HG03520 (cell line): ENCODE data around the gene STX1B.
A peak's percentile ranks its signal among the peaks of the same experiment; 100 is the strongest.
"Not testable (repeated sequence)": the region's sequence is repeated elsewhere in the genome, so short reads cannot be mapped to it uniquely, and the experiment has no call there.

Experiments used
- ATAC-seq: cut with Tn5 transposase; IDR thresholded peaks from one replicate; pipeline ENCODE4 v1.9.1; 2021; ENCODE audit warnings: mild to moderate bottlenecking, moderate library complexity; ENCODE audit not compliant: unreplicated experiment

Gene STX1B

GRCh38 chr16:31010585-31011325 lies at the start of gene STX1B:
Gene STX1B, minus strand, starts transcription at chr16:31010638. Its CDS starts 242 bp downstream, at chr16:31010396.
- ATAC-seq: no peak

GRCh38 chr16:31055613-31056012 lies 45.2 kb upstream of the STX1B start:
- no peak for ATAC-seq

DNA sequence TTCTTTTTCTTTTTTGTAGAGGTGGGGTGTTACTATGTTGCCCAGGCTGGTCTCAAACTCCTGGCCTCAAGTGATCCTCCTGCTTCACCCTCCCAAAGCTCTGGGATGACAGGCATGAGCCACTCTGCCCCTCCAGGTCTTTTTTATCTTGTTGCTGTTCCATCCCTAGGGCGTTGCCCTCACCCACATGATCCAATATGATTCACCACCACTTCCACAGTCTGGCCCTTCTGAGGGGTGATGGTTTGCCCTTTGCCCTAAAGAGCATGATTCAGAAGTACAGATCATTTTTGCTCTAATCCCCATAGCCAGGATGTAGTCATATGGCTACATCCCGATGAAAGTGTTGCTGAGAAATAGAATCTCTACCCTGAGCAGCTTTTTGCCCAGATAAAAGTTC lies 41.7 kb upstream of the STX1B start:
- no peak for ATAC-seq

- no peak for ATAC-seq
These were observed 40.0 kb upstream of the STX1B start for GRCh38 chr16:31050280-31051030.

DNA sequence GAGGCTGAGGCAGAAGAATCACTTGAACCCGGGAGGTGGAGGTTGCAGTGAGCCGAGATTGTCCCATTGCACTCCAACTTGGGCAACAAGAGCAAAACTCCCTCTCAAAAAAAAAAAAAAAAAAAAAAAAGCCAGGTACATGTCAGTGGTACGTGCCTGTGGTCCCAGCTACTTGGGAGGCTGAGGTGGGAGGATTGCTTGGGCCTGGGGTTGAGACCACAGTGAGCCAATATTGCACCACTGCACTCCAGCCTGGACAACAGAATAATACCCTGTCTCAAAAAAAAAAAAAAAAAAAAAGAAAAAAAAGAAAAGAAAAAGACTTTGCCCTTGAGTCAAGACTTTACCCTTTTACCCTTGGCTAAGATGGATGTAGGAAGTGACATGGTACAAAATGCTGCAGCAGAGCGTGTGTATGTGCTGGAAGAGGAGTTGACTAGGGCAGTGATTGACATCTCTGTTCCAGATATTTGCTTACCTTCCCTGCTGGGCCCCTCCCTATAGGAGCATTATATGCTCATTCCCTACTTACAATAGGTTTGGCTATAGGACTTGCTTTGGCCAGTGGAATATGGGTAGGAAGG lies 33.6 kb upstream of the STX1B start:
- ATAC-seq: no peak

DNA sequence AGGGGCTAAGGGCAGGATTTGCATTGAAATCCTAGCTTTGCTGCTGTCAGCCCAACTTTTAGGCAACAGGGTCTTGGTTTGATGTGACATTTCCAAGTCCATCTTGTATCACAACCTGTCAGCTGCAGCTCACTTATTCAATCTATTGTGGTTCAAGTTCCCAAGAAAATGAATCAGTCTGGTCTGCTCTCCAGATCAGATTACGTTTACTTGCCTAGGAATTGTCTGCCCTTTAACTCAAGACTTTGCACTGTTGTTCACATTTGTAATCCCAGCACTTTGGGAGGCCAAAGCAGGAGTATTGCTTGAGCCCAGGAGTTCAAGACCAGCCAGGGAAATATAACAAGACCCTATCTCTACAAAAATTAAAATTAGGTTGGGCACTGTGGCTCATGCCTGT lies 32.9 kb upstream of the STX1B start:
- no peak for ATAC-seq

- ATAC-seq: no peak
These were observed 32.4 kb upstream of the STX1B start for GRCh38 chr16:31042866-31043265.

GRCh38 chr16:31038993-31039392 lies 28.6 kb upstream of the STX1B start:
- ATAC-seq: no peak

- no peak for ATAC-seq
These were observed 26.3 kb upstream of the STX1B start for GRCh38 chr16:31036691-31037090.

- ATAC-seq: peak; percentile 36
These were observed 23.5 kb upstream of the STX1B start for GRCh38 chr16:31033709-31034492.

GRCh38 chr16:31032736-31033708 lies 22.6 kb upstream of the STX1B start, which contains the start of gene STX4:
Gene STX4, plus strand, starts transcription at chr16:31033558. Its CDS starts 248 bp downstream, at chr16:31033806.
- ATAC-seq: peak; percentile 83

- ATAC-seq: no peak
These were observed 20.8 kb upstream of the STX1B start for GRCh38 chr16:31031276-31031675.

DNA sequence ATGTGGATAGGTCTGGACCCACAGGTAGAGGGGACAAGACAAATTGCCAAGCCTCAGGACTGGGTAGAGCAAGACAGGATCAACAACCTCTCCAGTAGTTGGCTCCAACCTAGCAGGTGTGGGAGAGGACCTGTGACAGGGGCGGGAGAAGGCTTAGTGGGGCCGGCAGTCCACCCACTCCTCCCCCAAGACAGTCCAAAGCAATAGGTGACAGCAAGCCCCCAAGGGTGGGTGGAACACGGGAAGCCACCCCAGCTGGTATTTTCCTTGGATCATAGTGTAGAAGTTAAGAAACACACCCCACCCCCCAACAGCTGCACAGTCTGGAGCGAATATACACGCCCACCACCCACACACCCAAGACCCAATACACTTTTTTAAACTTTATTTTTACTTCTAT lies 18.8 kb upstream of the STX1B start:
- ATAC-seq: no peak

DNA sequence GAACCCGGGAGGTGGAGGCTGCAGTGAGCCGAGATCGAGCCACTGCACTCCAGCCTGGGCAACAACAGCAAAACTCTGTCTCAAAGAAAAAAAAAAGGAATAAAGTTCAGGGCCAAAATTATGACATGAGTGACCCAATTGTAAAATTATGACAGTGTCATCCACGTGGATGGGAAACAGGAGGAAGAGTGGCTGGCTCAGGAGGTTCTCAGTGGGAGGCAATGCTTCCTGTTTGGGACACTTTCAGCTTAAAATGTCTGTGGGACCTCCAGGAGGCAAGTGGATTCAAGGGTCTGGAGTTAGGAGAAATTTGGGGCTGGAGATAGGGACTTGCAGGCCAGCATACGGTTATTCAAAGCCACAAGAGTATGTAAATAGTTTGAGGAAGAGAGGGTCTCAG lies 14.9 kb upstream of the STX1B start:
- ATAC-seq: no peak

DNA sequence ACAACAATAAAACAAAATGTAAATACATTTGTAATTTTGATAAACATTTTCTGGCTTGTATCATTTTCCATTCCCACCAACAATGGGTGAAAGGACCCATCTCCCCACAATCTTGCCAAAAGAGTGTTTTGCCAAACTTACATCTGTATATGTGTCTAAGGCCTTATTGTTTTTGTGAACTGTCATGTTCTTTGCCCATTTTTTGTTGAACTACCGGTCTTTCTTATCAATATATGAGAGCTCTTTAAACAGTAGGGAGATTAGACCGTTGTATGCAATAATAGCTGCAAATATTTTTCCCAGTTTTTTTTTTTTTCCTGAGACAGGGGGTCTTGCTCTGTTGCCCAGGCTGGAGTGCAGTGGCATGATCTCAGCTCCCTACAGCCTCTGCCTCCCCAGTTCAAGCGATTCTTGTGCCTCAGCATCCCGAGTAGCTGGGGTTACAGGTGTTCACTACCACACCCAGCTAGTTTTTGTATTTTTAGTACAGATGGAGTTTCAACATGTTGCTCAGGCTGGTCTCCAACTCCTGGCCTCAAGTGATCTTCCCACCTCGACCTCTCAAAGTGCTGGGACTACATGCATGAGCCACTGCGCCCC lies 13.3 kb upstream of the STX1B start:
- no peak for ATAC-seq

- no peak for ATAC-seq
These were observed 12.8 kb upstream of the STX1B start for GRCh38 chr16:31023252-31023602.

DNA sequence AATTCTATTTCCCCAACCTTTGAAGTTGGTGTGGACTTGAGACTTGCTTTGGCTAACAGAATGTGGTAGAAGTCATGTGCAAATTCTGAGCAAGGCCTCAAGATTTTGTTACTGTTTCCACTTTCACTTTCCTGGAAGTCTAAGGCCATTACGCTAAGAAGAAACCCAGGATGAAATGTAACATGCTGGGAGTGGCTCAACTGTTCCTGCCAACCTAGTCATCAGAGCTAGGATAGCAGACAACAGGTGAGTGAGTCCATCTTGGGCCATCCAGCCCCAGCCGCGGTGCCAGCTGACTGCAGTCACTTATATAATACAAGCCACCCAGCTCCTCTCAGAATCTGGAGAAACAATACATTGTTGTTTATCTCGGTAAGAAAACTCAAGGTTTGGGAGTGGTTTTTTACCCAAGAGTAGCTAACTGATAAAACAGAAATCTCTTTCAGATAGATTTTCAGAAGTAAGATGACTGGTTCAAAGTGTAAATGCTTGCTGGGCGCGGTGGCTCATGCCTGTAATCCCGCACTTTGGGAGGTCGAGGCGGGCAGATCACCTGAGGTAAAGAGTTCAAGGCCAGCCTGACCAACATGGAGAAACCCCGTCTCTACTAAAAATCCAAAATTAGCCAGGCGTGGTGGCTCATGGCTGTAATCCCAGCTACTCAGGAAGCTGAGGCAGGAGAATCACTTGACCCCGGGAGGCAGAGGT lies 12.3 kb upstream of the STX1B start:
- ATAC-seq: no peak

DNA sequence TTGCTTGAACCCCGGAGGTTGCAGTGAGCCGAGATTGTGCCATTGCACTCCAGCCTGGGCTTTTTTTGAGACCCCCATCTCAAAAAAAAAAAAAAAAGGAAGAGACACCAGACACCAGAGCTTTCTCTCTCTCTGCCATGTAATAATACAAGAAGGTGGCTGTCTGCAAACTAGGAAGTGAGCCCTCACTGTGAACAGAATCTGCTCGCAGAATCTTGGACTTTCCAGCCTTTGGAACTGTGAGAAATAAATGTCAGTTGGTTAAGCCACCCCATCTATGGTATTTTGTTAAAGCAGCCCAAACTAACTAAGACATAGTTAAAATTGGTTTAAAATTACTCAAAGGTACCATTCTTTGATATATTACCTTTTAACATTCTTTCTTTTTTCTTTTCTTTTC lies 10.1 kb upstream of the STX1B start:
- no peak for ATAC-seq

- not testable (repeated sequence) for ATAC-seq
These were observed 7.3 kb upstream of the STX1B start for GRCh38 chr16:31017756-31018155.
